Activated T-cell treated with anti-CD3 and anti-CD28 coated beads for 24 hours (primary cell): ENCODE results near the gene BABAM2.

Source experiments
- DNase-seq: peaks from one replicate; pipeline ENCODE4 v3.0.0-alpha.2; 2020; ENCODE audit warnings: low read depth

BABAM2 gene

GRCh38 chr2:28209864-28210263 lies 319.3 kb downstream of the BABAM2 start:
- no peak for DNase-seq

GRCh38 chr2:28210535-28210934 lies 320.0 kb downstream of the BABAM2 start:
- no peak for DNase-seq

GRCh38 chr2:28216331-28216730 lies 325.8 kb downstream of the BABAM2 start:
- DNase-seq: no peak

GRCh38 chr2:28217042-28217740 lies 326.7 kb downstream of the BABAM2 start:
- DNase-seq: no peak

GRCh38 chr2:28219138-28219537 lies 328.6 kb downstream of the BABAM2 start:
- DNase-seq: no peak

GRCh38 chr2:28219758-28220368 lies 329.3 kb downstream of the BABAM2 start:
- no peak for DNase-seq

- no peak for DNase-seq
These were observed 334.3 kb downstream of the BABAM2 start for GRCh38 chr2:28224648-28225472.

- DNase-seq: no peak
These were observed 335.0 kb downstream of the BABAM2 start for GRCh38 chr2:28225473-28226080.

- no peak for DNase-seq
These were observed 336.0 kb downstream of the BABAM2 start for GRCh38 chr2:28226558-28226957.

- no peak for DNase-seq
These were observed 337.0 kb downstream of the BABAM2 start for GRCh38 chr2:28227498-28227897.

GRCh38 chr2:28228434-28228995 lies 338.0 kb downstream of the BABAM2 start:
- no peak for DNase-seq

- DNase-seq: no peak
These were observed 340.6 kb downstream of the BABAM2 start for GRCh38 chr2:28231110-28231631.

- DNase-seq: no peak
These were observed 341.8 kb downstream of the BABAM2 start for GRCh38 chr2:28232295-28232694.

- no peak for DNase-seq
These were observed 342.7 kb downstream of the BABAM2 start for GRCh38 chr2:28233164-28233676.

GRCh38 chr2:28234807-28235206 lies 344.3 kb downstream of the BABAM2 start:
- no peak for DNase-seq

GRCh38 chr2:28239207-28239606 lies 348.7 kb downstream of the BABAM2 start:
- no peak for DNase-seq

GRCh38 chr2:28240937-28241336 lies 350.4 kb downstream of the BABAM2 start:
- no peak for DNase-seq

GRCh38 chr2:28247290-28247689 lies 356.8 kb downstream of the BABAM2 start:
- no peak for DNase-seq

GRCh38 chr2:28247734-28248133 lies 357.2 kb downstream of the BABAM2 start:
- DNase-seq: no peak

GRCh38 chr2:28248511-28248910 lies 358.0 kb downstream of the BABAM2 start:
- no peak for DNase-seq

- DNase-seq: no peak
These were observed 359.5 kb downstream of the BABAM2 start for GRCh38 chr2:28250006-28250405.

- no peak for DNase-seq
These were observed 360.8 kb downstream of the BABAM2 start for GRCh38 chr2:28251337-28251736.
